Measurements from ENCODE around the gene SPG7.
A peak's percentile ranks its signal among the peaks of the same experiment; 100 is the strongest.

The SPG7 gene

GRCh38 chr16:89548344-89549006 is 40.3 kb downstream of the SPG7 start:
- no peak for DNase-seq

- DNase-seq = no peak
These were observed 41.0 kb downstream of the SPG7 start for GRCh38 chr16:89549007-89549700.

DNA sequence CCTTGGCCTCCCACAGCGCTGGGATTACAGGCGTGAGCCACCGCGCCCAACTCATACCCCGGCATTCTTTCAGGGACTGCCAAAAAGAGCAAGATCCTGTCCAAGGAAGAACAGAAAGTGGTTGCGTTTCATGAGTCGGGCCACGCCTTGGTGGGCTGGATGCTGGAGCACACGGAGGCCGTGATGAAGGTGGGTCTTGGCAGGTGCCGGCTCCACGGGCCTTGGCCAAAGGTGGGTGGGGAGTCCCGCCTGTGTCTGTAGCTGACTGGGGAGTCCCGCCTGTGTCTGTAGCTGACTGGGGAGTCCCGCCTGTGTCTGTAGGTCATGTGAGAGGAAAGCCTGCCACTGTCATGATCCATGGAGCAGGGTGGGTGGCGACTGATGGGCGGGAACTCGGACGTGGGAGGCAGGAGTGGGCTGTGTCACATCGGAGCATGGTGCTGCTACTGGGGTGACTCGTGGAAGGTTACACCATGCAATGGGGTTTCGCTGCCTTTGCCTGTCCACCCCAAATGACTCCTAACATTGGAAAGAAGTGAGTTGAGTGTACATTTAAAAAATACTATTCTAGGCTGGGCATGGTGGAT is 42.3 kb downstream of the SPG7 start:
- DNase-seq = no peak

GRCh38 chr16:89552329-89552728 is 44.1 kb downstream of the SPG7 start:
- DNase-seq = no peak

GRCh38 chr16:89552913-89553312 is 44.7 kb downstream of the SPG7 start:
- no peak for DNase-seq

DNA sequence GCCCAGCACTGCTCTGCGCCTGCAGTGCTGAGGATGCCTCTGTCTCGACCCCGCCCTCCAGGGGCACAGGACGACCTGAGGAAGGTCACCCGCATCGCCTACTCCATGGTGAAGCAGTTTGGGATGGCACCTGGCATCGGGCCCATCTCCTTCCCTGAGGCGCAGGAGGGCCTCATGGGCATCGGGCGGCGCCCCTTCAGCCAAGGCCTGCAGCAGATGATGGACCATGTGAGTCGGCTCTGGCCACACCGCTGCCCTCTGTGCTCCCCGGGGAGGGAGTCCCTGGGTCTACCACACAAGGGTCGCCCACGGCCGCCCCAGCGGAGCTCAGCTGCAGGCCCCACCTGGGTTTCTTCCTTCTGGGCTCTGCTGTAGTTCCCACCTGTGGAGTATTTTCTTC is 45.5 kb downstream of the SPG7 start:
- DNase-seq = no peak

DNA sequence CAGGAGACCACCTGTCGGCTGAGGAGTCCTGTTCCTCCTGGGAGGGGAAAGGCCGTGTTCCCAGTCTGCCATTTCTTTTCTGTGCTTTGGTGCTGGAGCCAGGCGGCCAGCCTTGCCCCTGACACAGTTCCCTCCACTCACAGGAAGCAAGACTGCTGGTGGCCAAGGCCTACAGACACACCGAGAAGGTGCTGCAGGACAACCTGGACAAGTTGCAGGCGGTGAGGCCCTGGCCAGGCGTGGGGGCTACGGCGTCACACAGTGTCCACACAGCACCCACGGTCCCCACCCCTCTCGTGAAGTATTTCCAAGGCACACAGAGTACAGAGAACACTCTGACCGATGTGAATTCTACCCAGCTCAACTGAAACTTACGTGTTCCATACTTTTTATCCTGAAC is 46.1 kb downstream of the SPG7 start:
- no peak for DNase-seq

DNA sequence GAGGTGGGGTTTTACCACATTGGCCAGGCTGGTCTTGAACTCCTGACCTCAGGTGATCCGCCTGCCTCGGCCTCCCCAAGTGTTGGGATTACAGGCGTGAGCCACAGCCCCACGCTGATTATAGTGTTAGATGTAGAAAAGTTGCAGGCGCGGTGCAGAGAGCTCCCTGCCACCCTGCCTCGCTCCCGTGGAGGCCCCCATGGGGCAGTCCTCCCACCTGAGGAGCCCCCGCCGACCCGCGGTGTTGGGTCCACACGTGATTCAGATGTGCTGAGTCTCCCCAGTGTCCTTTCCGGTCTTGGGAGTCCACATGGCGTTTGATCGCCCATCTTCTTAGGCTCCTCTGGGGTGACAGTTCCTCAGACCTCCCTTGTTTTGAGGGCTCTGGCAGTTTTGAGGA is 47.1 kb downstream of the SPG7 start:
- no peak for DNase-seq

GRCh38 chr16:89555780-89556179 is 47.6 kb downstream of the SPG7 start:
- DNase-seq = no peak

DNA sequence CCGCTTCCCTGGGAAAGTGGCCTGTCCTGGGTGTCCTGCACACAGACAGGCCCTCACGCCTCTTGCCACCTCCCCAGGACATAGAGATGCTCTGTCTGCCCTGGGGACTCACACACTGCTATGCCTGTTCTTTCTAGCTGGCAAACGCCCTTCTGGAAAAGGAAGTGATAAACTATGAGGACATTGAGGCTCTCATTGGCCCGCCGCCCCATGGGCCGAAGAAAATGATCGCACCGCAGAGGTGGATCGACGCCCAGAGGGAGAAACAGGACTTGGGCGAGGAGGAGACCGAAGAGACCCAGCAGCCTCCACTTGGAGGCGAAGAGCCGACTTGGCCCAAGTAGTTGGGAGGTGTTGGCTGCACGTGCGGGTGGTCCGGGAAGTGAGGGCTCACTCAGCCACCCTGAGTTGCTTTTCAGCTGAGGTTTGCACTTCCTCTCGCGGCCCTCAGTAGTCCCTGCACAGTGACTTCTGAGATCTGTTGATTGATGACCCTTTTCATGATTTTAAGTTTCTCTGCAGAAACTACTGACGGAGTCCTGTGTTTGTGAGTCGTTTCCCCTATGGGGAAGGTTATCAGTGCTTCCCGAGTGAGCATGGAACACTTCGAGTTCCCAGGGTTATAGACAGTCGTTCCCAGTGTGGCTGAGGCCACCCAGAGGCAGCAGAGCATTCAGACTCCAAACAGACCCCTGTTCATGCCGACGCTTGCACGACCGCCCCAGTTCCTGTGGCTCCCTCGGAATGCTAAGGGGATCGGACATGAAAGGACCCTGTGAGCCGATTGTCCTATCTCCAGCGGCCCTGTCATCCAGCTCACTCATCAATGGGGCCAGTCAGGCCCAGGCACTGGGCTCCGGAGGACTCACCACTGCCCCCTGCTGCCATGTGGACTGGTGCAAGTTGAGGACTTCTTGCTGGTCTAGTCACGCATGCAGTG is 48.8 kb downstream of the SPG7 start:
- DNase-seq = peak; percentile 94

GRCh38 chr16:89557690-89558490 is 49.7 kb downstream of the SPG7 start:
- DNase-seq = no peak

DNA sequence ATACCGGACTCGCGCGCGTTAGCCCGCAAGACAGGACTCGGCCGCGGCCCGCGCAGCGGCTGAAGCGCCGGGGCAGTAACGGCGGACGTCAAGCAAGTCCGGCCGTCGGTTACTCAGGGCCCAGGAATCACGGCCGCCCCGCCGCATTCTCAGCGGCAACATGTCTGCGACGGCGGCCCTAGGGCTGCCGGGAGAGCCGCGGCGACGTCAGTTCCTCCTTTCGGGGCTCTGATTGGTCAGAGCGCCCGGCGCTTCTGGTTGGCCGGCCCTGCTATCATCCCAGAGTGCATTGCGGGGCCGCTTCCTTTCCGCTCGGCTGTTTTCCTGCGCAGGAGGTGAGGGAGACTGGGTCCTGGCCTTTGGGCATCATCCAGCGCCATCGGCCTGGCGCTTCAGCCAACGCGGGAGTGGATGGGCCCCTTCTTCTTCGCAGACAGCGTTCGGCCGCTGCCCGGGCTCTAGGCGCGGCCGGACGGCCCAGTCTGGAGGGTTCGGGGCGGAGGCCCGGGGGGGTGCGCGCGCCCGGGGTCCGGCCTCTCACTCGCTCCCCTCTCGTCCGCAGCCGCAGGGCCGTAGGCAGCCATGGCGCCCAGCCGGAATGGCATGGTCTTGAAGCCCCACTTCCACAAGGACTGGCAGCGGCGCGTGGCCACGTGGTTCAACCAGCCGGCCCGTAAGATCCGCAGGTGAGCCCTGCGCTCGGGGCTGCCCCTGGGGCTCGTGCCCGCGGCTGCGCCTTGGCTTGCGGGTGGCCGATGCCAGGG is 52.4 kb downstream of the SPG7 start, which contains the start of gene RPL13:
Gene RPL13 (plus strand): TSS at position 305 of the 764 bp plus-strand sequence. CDS start 278 bp downstream, at position 583.
- peak; percentile 98 for DNase-seq

DNA sequence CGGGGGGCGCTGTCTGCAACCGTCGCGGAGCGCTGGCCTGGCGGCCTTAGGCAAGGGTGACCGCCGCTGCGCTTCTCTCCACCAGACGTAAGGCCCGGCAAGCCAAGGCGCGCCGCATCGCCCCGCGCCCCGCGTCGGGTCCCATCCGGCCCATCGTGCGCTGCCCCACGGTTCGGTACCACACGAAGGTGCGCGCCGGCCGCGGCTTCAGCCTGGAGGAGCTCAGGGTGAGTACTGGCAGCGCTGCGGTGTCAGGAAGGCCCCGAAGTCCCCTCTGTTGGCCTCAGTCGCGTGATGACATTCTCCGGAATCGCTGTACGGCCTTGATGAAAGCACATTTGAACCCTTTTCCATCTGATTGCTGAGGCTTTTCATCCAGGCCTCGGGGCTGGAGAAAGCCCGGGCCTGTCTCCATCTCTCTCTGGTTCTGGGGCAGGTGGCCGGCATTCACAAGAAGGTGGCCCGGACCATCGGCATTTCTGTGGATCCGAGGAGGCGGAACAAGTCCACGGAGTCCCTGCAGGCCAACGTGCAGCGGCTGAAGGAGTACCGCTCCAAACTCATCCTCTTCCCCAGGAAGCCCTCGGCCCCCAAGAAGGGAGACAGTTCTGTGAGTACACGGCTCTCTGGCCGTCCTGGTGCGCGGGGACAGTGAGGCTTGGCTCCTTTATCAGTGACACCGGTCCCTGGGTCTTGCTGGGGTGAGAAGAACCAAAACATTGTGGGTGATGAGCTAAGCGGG is 53.1 kb downstream of the SPG7 start:
- no peak for DNase-seq

DNA sequence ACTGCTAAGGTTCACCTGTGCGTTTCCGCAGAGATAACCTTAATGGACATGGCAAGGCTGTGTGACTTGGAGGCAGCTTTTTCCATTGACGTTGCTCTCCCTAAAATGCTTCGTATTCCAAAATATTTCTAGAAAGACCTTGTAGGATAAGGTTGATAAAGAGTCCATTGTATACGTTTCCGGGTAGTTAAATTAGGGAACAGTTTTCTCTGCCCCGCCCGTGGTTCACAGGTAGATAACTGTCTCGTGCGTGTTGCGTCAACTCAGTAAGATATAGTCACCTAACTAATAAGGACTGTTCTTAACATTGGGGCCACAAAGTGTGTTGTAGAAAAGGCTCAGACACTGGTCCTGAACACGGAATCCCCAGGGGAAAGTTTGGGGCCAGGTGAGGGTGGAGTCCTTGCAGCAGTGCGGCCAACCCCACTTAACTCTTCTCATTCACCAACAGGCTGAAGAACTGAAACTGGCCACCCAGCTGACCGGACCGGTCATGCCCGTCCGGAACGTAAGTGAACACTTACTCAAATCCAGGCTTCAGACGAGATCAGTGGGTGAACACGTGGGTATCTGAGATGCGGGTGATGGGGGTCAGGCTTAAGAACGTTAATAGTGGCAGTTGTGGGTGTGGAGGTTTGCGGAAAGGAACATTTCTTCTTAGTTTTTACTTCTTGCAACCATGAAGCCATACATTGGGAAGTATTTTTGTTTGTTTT is 53.8 kb downstream of the SPG7 start:
- no peak for DNase-seq

GRCh38 chr16:89562939-89563338 is 54.7 kb downstream of the SPG7 start:
- no peak for DNase-seq

DNA sequence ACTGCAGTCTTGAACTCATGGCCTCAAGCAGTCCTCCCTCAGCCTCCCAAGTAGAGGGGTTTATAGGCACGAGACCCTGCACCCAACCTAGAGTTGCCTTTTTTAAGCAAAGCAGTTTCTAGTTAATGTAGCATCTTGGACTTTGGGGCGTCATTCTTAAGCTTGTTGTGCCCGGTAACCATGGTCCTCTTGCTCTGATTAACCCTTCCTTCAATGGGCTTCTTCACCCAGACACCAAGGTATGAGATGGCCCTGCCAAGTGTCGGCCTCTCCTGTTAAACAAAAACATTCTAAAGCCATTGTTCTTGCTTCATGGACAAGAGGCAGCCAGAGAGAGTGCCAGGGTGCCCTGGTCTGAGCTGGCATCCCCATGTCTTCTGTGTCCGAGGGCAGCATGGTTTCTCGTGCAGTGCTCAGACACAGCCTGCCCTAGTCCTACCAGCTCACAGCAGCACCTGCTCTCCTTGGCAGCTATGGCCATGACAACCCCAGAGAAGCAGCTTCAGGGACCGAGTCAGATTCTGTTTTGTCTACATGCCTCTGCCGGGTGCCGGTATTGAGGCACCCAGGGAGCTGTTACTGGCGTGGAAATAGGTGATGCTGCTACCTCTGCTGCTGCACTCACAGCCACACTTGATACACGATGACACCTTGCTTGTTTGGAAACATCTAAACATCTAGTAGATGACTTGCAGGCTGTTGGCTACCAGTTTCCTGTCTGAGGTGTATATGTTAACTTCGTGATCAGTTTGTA is 55.6 kb downstream of the SPG7 start:
- DNase-seq = no peak

GRCh38 chr16:89564476-89565255 is 56.5 kb downstream of the SPG7 start:
- no peak for DNase-seq

GRCh38 chr16:89565256-89565505 is 57.0 kb downstream of the SPG7 start:
- DNase-seq = peak; percentile 89

All from 8988T (cell line).